Activated naive CD8-positive, alpha-beta T cell treated with anti-CD3 and anti-CD28 coated beads for 36 hours (primary cell): Measurements from ENCODE around the gene MDM2. TPM values are rescaled to one million over a fixed set of nuclear protein-coding genes. Genes with fewer than 3 reads are reported as not detected.
"Not testable (repeated sequence)": the region's sequence is repeated elsewhere in the genome, so short reads cannot be mapped to it uniquely, and the experiment has no call there.

Source experiments
- DNase-seq: peaks from one replicate; pipeline ENCODE4 v3.0.0; 2021
- H3K27ac Mint-ChIP-seq: one replicate; pipeline ENCODE4 v1.8.0; 2022; ENCODE audit warnings: mild to moderate bottlenecking, moderate library complexity, mixed read lengths
- H3K27me3 Mint-ChIP-seq: one replicate; pipeline ENCODE4 v1.8.0; 2022; ENCODE audit warnings: mild to moderate bottlenecking, mixed read lengths
- H3K36me3 Mint-ChIP-seq: one replicate; pipeline ENCODE4 v1.8.0; 2021; ENCODE audit warnings: mild to moderate bottlenecking, mixed read lengths
- H3K4me1 Mint-ChIP-seq: one replicate; pipeline ENCODE4 v1.8.0; 2021; ENCODE audit warnings: mixed read lengths
- H3K4me3 Mint-ChIP-seq: one replicate; pipeline ENCODE4 v1.8.0; 2022; ENCODE audit warnings: mild to moderate bottlenecking, moderate library complexity, mixed read lengths
- H3K9me3 Mint-ChIP-seq: one replicate; pipeline ENCODE4 v1.8.0; 2022; ENCODE audit warnings: mixed read lengths
- total RNA-seq, 2 experiments: library from RNA; stranded (reverse); gene quantifications; one replicate each; pipeline ENCODE4 v1.2.3, GENCODE V29; 2021

Gene MDM2
- total RNA-seq, 2 experiments from 2014 or later: 152 to 158 TPM

DNA sequence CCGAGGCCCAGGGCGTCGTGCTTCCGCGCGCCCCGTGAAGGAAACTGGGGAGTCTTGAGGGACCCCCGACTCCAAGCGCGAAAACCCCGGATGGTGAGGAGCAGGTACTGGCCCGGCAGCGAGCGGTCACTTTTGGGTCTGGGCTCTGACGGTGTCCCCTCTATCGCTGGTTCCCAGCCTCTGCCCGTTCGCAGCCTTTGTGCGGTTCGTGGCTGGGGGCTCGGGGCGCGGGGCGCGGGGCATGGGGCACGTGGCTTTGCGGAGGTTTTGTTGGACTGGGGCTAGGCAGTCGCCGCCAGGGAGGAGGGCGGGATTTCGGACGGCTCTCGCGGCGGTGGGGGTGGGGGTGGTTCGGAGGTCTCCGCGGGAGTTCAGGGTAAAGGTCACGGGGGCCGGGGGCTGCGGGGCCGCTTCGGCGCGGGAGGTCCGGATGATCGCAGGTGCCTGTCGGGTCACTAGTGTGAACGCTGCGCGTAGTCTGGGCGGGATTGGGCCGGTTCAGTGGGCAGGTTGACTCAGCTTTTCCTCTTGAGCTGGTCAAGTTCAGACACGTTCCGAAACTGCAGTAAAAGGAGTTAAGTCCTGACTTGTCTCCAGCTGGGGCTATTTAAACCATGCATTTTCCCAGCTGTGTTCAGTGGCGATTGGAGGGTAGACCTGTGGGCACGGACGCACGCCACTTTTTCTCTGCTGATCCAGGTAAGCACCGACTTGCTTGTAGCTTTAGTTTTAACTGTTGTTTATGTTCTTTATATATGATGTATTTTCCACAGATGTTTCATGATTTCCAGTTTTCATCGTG, 612 bp downstream of the MDM2 start:
- H3K27ac Mint-ChIP-seq: peak overlapping the region; percentile 98
- peaks cover 34% of the 10 kb centered on the region for H3K4me1 Mint-ChIP-seq
- H3K9me3 Mint-ChIP-seq: no peaks in the 10 kb centered on the region

DNA sequence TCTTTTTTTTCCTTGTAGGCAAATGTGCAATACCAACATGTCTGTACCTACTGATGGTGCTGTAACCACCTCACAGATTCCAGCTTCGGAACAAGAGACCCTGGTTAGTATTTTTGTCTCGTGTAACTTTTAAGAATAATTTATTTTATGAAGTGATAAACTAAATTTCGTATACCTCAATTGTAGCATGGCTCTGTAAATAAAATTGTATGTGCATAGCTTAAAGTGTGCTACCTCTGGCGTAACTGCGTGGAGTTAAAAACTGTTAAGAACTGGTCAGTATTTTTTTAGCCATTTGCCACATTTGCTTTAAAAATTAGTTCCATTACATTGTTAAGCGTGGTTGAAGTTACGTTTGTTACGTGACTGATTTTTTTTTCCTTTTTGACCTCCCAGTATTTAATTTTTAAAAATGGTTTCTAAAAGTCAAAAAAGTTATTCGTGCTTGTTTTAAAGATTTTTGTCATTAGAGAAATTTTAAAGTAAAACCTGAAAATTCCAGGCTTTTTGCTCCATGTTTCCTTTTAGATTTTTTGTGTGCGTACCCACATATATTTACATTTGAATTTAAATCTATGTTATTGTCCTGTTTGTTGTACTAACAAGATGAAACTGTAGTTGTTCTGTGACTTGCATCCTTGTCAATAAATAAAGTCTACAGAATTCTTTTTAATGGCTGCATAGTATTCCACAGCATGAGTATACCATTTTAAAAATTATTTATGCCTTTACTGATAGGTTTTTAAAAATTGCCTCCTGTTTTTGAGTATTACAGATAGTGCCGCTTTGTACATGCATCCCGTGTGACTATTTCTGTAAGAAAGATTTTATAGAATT, 1.4 kb downstream of the MDM2 start:
- Mint-ChIP-seq H3K27me3 (no peaks in the 10 kb centered on the region), H3K9me3 (no peaks in the 10 kb centered on the region), H3K36me3 (peaks cover 47% of the 10 kb centered on the region), H3K4me3 (peak overlapping the region; percentile 93), H3K4me1 (peaks cover 39% of the 10 kb centered on the region), H3K27ac (peak overlapping the region; percentile 98)
- DNase-seq: no peak

More for the DNA sequence above, 612 bp downstream of the MDM2 start:
- peak; percentile 79 for DNase-seq
- Mint-ChIP-seq H3K36me3 (peaks cover 43% of the 10 kb centered on the region), H3K27me3 (no peaks in the 10 kb centered on the region), H3K4me3 (peak overlapping the region; percentile 93)

DNA sequence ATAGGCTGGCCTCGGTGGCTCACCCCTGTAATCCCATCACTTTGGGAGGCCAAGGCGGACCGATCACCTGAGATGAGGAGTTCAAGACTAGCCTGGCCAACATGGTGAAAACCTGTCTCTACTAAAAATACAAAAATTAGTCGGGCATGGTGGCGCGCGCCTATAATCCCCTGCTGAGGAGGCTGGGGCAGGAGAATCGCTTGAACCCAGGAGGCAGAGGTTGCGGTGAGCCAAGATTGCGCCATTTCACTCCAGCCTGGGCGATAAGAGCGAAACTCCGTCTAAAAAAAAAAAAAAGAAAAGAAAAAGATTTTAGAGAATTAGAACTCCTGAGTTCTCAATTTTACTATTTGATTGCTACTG, 2.0 kb downstream of the MDM2 start:
- H3K27me3 Mint-ChIP-seq, DNase-seq, H3K9me3 Mint-ChIP-seq, H3K27ac Mint-ChIP-seq: not testable (repeated sequence)
- Mint-ChIP-seq H3K4me1 (peaks cover 44% of the 10 kb centered on the region), H3K4me3 (peak overlapping the region; percentile 93), H3K36me3 (peaks cover 49% of the 10 kb centered on the region)

DNA sequence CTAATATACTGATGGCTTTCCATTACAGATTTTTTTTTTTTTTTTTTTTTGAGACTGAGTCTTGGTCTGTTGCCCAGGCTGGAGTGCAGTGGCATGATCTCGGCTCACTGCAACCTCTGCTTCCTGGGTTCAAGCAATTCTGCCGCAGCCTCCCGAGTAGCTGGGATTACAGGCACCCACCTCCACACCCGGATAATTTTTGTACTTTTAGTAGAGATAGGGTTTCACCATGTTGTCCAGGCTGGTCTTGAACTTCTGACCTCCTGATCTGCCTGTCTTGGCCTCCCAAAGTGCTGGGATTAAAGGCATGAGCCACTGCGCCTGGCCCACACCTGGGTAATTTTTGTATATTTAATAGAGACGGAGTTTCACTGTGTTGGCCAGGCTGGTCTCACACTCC, 3.6 kb downstream of the MDM2 start:
- not testable (repeated sequence) for DNase-seq, H3K9me3 Mint-ChIP-seq, H3K27me3 Mint-ChIP-seq
- H3K27ac Mint-ChIP-seq: peak overlapping the region; percentile 54
- H3K36me3 Mint-ChIP-seq: peaks cover 53% of the 10 kb centered on the region
- peaks cover 51% of the 10 kb centered on the region for H3K4me1 Mint-ChIP-seq
- H3K4me3 Mint-ChIP-seq: peak overlapping the region; percentile 22

DNA sequence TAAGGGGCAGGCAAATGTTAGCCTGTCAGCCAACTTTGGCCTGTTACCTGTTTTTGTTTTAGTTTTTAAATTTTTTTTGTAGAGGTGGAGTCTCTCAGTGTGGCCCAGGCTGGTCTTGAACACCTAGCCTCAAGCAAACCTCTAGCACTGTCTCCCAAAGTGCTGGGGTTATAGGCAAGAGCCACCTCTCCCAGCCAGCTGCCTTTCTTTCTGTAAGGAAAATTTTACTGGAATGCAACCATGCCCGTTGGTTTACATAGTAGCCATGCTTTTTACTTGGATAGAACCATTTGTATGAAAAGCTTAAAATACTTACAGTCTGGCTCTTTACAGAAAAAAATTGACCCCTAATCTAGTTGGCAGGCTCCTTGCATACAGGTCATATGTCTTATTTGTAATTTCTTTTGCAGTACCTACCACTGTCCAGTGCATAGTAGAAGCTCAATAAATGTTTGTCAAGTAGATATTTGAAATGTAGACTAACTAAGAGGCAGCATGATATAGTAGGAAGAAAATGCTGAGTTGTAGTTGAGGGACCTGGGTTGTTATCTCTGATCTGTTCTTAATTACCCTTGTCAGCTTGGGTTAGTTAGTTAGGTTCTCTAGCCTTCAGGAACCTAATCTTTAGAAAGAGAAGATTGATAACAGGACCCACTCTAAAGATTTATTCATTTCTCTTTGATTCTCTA, 4.7 kb downstream of the MDM2 start:
- peaks cover 48% of the 10 kb centered on the region for H3K4me1 Mint-ChIP-seq
- peak overlapping the region; percentile 42 for H3K27ac Mint-ChIP-seq
- no peaks in the 10 kb centered on the region for H3K27me3 Mint-ChIP-seq
- H3K4me3 Mint-ChIP-seq: no peak overlapping the region
- DNase-seq: no peak
- no peaks in the 10 kb centered on the region for H3K9me3 Mint-ChIP-seq
- H3K36me3 Mint-ChIP-seq: peaks cover 56% of the 10 kb centered on the region

DNA sequence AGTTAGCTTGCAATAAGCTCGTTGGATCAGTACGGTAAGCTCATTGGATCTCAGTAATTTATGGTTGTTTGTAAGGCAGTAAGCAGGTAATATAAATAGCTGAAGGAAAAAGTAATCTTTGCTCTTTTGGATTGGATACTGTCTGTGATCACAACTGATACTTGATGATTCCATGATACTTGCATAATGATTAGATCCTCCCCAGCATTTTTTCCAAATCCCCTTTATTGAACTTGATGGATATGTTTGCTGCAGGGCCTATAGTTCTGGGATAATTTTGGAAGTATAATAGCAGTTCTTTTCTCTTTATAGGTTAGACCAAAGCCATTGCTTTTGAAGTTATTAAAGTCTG, 5.2 kb downstream of the MDM2 start:
- Mint-ChIP-seq H3K4me1 (peaks cover 48% of the 10 kb centered on the region), H3K4me3 (no peak overlapping the region), H3K27ac (no peak overlapping the region), H3K36me3 (peaks cover 54% of the 10 kb centered on the region), H3K9me3 (no peaks in the 10 kb centered on the region), H3K27me3 (no peaks in the 10 kb centered on the region)
- no peak for DNase-seq

DNA sequence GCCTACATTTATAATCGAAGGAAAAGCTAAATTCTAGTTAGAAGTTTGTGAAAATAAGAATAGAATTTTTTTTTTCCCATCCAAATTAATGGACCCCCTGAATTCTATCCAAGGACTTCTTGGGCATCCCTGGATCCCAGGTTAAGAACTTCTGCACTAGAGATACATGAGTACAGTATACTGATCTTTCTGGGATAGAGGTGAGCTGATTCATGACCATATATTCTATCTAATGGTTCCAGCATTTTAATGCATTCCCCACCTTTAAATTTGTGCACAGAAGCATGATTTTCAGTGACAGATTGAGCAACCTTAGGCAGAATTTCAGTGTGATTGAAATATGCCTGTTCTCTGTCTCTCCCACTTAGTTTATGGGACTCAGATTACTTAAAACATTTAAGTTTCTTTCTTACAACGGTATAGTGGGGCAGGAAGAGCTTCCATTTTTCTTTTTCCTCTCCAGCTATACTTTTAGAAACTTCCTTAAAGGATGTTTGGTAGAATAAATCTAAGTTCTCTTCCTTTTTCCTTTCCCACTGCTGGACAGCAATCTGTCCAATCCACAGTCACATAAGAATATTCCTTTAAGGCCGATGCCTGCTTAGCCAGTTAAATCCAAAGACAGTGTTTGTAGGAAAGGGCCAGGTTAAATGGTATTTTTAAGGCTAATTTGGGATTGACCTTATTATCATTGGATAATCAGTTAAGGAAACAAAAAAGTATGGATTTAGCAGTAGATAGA, 6.7 kb downstream of the MDM2 start:
- no peaks in the 10 kb centered on the region for H3K9me3 Mint-ChIP-seq
- H3K27me3 Mint-ChIP-seq: no peaks in the 10 kb centered on the region
- peaks cover 44% of the 10 kb centered on the region for H3K36me3 Mint-ChIP-seq
- H3K4me1 Mint-ChIP-seq: peaks cover 48% of the 10 kb centered on the region
- H3K27ac Mint-ChIP-seq: no peak overlapping the region
- no peak for DNase-seq
- H3K4me3 Mint-ChIP-seq: no peak overlapping the region

DNA sequence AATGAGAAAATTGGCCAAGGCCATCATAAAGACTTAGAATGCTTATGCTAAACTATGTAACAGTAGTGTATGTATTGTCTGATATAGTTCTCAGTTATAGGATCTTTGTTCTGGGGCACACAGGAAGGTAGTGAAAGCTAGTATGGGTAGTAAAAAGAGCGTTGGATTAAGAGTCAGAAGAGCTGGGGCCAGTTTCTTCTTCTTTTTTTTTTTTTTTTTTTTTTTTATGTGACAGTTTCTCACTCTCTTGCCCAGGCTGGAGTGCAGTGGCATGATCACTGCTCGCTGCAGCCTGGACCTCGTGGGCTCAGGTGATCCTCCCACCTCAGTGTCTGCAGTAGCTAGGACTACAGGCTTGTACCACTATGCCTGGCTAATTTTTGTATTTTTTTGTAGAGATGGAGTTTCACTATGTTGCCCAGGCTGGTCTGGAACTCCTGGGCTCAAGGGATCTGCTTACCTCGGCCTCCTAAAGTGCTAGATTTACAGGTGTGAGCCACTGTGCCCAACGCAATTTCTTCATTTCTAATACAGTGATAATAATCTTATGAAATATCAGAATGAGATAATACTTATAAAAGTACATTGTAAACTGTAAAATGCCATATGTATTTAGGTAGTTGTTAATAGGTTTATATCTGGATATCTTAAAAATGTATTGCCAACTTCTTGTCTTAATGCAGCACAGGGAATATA, 7.4 kb downstream of the MDM2 start:
- Mint-ChIP-seq H3K4me1 (peaks cover 46% of the 10 kb centered on the region), H3K9me3 (no peaks in the 10 kb centered on the region), H3K27me3 (no peaks in the 10 kb centered on the region), H3K36me3 (peaks cover 41% of the 10 kb centered on the region), H3K4me3 (no peak overlapping the region), H3K27ac (no peak overlapping the region)
- DNase-seq: no peak

DNA sequence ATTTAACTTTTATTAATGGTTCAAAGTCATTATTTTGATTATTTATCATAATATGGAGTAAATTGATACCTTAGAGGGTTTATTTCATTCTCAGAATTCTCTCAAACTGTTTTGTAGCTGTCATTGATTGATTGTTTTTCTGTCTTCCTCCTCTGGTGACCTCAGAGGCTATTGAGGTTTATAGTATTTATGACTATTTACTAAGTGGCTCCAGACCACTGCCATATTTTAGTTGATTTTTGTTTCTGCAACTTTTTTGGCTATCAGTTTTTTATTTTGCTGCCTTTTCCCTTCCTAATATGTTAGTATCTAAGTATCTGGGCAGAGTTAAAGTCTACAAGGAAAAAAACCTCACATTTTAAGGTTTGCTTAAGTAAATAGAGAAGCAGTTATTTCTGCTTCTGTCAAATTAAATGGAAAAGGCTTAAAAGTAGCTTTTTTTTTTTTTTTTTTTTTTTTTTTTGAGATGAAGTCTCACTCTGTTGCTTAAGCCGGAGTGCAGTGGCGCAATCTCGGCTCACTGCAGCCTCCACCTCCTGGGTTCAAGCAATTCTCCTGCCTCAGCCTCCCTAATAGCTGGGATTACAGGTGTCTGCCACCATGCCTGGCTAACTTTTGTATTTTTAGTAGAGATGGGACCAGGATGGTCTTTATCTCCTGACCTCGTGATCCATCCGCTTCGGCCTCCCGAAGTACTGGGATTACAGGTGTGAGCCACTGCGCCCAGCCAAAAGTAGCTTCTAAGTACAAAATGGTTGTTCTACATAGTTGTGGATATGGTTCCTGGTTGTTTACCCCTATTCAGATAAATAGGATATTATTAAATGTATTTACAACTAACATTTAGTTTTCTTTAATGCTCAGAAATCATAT, 8.2 kb downstream of the MDM2 start:
- H3K36me3 Mint-ChIP-seq: peaks cover 37% of the 10 kb centered on the region
- H3K4me3 Mint-ChIP-seq: no peak overlapping the region
- peaks cover 44% of the 10 kb centered on the region for H3K4me1 Mint-ChIP-seq
- H3K9me3 Mint-ChIP-seq: no peaks in the 10 kb centered on the region
- no peak for DNase-seq
- H3K27me3 Mint-ChIP-seq: no peaks in the 10 kb centered on the region
- H3K27ac Mint-ChIP-seq: no peak overlapping the region

DNA sequence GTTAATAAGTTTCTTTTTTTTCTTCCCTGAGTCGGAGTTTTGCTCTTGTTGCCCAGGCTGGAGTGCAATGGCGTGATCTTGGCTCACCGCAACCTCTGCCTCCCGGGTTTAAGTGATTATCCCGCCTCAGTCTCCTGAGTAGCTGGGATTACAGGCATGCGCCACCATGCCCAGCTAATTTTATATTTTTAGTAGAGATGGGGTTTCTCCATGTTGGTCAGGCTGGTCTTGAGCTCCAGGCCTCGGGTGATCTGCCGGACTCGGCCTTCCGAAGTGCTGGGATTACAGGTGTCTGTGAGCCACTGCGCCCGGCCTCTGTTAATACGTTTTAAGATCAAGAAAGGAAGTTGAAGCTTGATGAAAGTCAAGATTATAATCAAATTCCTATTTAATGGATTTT, 11.5 kb downstream of the MDM2 start:
- not testable (repeated sequence) for H3K27ac Mint-ChIP-seq, H3K9me3 Mint-ChIP-seq, DNase-seq, H3K4me3 Mint-ChIP-seq, H3K27me3 Mint-ChIP-seq
- H3K4me1 Mint-ChIP-seq: peaks cover 30% of the 10 kb centered on the region
- peaks cover 25% of the 10 kb centered on the region for H3K36me3 Mint-ChIP-seq

DNA sequence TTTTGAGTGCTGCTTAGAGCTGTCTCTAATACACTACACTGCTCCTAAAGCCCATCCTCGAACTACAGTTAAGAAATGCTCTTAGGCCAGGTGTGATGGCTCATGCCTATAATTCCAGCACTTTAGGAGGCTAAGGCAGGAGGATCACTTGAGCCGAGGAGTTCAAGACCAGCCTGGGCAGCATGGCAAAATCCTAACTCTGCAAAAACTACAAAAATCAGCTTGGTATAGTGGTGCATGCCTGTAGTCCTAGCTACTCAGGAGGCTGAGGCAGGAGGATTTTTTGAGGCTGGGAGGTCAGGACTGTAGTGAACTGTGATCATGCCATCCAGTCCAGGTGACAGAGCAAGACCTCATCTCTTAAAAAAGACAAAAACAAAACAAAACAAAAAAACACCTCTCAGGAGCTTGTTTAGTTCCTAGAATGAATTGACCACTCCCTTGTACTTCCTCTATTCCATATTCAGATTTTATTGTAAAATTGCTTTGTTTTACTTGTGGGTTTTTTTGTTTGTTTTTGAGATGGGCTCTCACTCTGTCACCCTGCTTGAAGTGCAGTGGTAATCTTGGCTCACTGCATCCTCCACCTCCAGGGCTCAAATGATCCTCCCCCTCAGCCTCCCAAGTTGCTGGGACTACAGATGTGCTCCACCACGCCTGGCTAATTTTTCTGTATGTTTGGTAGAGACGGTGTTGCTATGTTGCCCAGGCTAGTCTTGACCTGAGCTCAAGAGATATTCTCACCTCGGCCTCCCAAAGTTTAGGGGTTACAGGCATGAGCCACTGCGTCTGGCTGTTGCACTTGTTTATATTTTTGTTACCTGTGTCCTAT, 13.6 kb downstream of the MDM2 start:
- Mint-ChIP-seq H3K4me1 (peaks cover 21% of the 10 kb centered on the region), H3K36me3 (peaks cover 30% of the 10 kb centered on the region), H3K4me3 (no peak overlapping the region), H3K9me3 (no peaks in the 10 kb centered on the region), H3K27me3 (no peaks in the 10 kb centered on the region), H3K27ac (peak overlapping the region; percentile 58)
- DNase-seq: no peak

DNA sequence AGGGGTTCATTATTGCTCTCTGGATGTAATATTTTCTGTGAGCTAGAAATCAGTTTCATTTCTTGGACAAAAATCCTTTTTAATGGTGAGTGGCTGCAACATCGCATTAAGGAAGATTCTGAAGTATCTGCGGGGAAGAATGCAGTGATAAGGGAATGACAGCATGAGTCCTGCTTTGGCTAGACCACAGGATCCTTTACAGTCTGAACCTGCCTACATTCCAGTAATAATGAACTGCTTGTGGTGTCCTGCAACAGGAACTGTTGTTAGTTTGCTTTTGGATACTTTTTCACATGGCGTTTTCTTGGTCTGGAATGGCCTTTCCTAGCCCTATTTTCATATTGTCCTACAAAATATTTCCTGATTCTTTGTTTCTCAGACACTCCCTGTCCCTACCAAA, 15.7 kb downstream of the MDM2 start:
- H3K27me3 Mint-ChIP-seq: no peaks in the 10 kb centered on the region
- peaks cover 27% of the 10 kb centered on the region for H3K4me1 Mint-ChIP-seq
- no peaks in the 10 kb centered on the region for H3K9me3 Mint-ChIP-seq
- no peak overlapping the region for H3K4me3 Mint-ChIP-seq
- H3K27ac Mint-ChIP-seq: peak overlapping the region; percentile 21
- DNase-seq: no peak
- H3K36me3 Mint-ChIP-seq: peaks cover 32% of the 10 kb centered on the region

DNA sequence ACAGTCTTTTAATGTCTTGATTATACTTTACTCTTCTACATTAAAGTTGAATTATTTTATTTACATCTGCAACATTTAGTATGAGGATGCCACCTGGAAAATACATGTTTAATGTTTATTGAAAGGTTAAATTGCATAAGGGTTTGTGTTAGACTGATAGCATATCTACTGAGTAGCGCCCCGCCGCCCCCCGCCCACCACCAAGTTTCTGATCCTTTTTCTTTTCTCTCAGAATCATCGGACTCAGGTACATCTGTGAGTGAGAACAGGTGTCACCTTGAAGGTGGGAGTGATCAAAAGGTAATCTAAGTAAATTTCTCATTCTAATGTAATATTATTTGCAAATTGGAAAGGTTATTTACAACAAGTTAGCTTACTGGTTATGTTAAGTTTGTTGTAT, 16.2 kb downstream of the MDM2 start:
- Mint-ChIP-seq H3K27ac (no peak overlapping the region), H3K4me1 (peaks cover 25% of the 10 kb centered on the region), H3K27me3 (no peaks in the 10 kb centered on the region), H3K9me3 (no peaks in the 10 kb centered on the region), H3K4me3 (no peak overlapping the region), H3K36me3 (peaks cover 32% of the 10 kb centered on the region)
- no peak for DNase-seq
